Measurements from ENCODE around the gene FHOD1. TPM values are rescaled to one million over a fixed set of nuclear protein-coding genes. Genes with fewer than 3 reads are reported as not detected.

Gene FHOD1
- total and polyA plus RNA-seq, 2 of the 13 experiments (the other 11 are each of a cell fraction or from before 2014, with no cell fraction given) = 20.0 to 20.8 TPM

DNA sequence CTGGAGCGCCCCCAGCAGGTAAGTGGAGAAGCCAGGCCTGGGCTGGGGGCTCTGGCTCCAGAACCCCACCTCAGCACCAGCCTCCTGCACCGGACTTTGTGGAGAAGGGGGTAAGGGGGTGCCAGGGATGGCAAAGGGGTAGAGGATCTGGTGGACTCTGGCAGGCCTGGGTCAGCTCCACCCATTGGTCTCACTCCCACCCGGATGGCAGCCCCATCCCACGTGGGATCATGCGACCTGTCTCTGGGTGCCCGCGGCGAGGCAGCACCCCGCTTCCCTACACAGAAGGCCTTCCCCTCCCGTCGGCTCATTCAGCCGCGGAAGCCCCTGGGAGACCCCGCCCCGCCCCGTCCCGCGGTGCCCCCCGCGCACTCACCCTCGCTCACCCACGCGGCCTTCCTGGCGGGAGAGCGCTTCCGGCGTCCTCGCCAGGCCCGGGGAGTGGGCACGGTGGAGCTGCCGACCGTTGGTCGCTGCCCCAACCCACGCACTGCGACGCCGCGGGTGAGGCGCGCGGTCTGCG is 31.6 kb upstream of the FHOD1 start (continued):
- TF ChIP-seq, protein P1, sequence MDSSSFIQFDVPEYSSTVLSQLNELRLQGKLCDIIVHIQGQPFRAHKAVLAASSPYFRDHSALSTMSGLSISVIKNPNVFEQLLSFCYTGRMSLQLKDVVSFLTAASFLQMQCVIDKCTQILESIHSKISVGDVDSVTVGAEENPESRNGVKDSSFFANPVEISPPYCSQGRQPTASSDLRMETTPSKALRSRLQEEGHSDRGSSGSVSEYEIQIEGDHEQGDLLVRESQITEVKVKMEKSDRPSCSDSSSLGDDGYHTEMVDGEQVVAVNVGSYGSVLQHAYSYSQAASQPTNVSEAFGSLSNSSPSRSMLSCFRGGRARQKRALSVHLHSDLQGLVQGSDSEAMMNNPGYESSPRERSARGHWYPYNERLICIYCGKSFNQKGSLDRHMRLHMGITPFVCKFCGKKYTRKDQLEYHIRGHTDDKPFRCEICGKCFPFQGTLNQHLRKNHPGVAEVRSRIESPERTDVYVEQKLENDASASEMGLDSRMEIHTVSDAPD (CRISPR knock-in tag; IDR thresholded peaks at IDR 0.05) = no peak
- TF ChIP-seq KDM2A (CRISPR knock-in tag; IDR thresholded peaks at IDR 0.05; ENCODE audit: borderline replicate concordance, low read depth) = peak; percentile 64
- TF ChIP-seq ZNF407 (CRISPR knock-in tag; IDR thresholded peaks at IDR 0.05; ENCODE audit: not compliant biosample characterization) = no peak
- no peak for TF ChIP-seq ZNF570 (CRISPR knock-in tag; IDR thresholded peaks at IDR 0.05; ENCODE audit: borderline replicate concordance)
- TF ChIP-seq ZKSCAN1 (IDR thresholded peaks at IDR 0.05; ENCODE audit: low read length) = no peak
- peak; percentile 76 for TF ChIP-seq GABPB1 (CRISPR knock-in tag; IDR thresholded peaks at IDR 0.05)
- TF ChIP-seq ZNF598 (CRISPR knock-in tag; IDR thresholded peaks at IDR 0.05; ENCODE audit: borderline replicate concordance) = no peak
- TF ChIP-seq FOXM1 (CRISPR knock-in tag; IDR thresholded peaks at IDR 0.05) = peak; percentile 82; the same call in 1 of the 2 replicates
- 0 out of 2 replicates have a peak, but pooled peaks have one; percentile 74 for TF ChIP-seq YEATS4 (CRISPR knock-in tag; IDR thresholded peaks at IDR 0.05; ENCODE audit: borderline replicate concordance)
- 0 out of 2 replicates have a peak, but pooled peaks have one; percentile 34 for TF ChIP-seq TSC22D2 (CRISPR knock-in tag; IDR thresholded peaks at IDR 0.05; ENCODE audit: borderline replicate concordance)
- TF ChIP-seq HNF4A (CRISPR knock-in tag; IDR thresholded peaks at IDR 0.05) = peak; percentile 51
- TF ChIP-seq ZNF563 (CRISPR knock-in tag; IDR thresholded peaks at IDR 0.05) = no peak; the same call in none of the 2 replicates
- no peak; the same call in none of the 2 replicates for TF ChIP-seq MYC (CRISPR knock-in tag; IDR thresholded peaks at IDR 0.05; ENCODE audit: borderline replicate concordance)
- TF ChIP-seq, protein P2, sequence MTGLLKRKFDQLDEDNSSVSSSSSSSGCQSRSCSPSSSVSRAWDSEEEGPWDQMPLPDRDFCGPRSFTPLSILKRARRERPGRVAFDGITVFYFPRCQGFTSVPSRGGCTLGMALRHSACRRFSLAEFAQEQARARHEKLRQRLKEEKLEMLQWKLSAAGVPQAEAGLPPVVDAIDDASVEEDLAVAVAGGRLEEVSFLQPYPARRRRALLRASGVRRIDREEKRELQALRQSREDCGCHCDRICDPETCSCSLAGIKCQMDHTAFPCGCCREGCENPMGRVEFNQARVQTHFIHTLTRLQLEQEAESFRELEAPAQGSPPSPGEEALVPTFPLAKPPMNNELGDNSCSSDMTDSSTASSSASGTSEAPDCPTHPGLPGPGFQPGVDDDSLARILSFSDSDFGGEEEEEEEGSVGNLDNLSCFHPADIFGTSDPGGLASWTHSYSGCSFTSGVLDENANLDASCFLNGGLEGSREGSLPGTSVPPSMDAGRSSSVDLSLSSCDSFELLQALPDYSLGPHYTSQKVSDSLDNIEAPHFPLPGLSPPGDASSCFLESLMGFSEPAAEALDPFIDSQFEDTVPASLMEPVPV (CRISPR knock-in tag; IDR thresholded peaks at IDR 0.05) = peak; percentile 12; the same call in 1 of the 2 replicates
- TF ChIP-seq ZNF567 (CRISPR knock-in tag; IDR thresholded peaks at IDR 0.05; ENCODE audit: borderline replicate concordance) = no peak
